SK-N-SH (cell line): ENCODE measurements around the gene ARHGEF4.

Experiments used
- CTCF ChIP-seq: fragments of 200-600 bp; sonication (generic); IDR thresholded peaks from 2 replicates; pipeline ENCODE4 v1.6.1; 2017; ENCODE audit warnings: antibody characterized with exemption, mild to moderate bottlenecking, moderate library complexity
- GATA2 ChIP-seq: sonication (generic); formaldehyde crosslinking; IDR thresholded peaks from 2 replicates; pipeline ENCODE4 v1.5.0; 2020; ENCODE audit warnings: mild to moderate bottlenecking, missing genetic modification reagents
- NFIC ChIP-seq: IDR thresholded peaks from 2 replicates; pipeline ENCODE4 v1.4.0; 2012; ENCODE audit warnings: borderline replicate concordance
- SIN3A ChIP-seq: IDR thresholded peaks from 2 replicates; pipeline ENCODE4 v1.6.1; 2012; ENCODE audit warnings: low read depth, mild to moderate bottlenecking, low read length, moderate library complexity, borderline replicate concordance
- TAF1 ChIP-seq: IDR thresholded peaks from 2 replicates; pipeline ENCODE4 v1.6.1; 2012; ENCODE audit warnings: low read depth, mild to moderate bottlenecking, low read length, moderate library complexity, borderline replicate concordance

GRCh38 chr2:130829015-130829414 is 7.7 kb upstream of the ARHGEF4 start:
- TF ChIP-seq NFIC (no peak), SIN3A (no peak), CTCF (no peak), GATA2 (no peak), TAF1 (no peak)
